Measurements from ENCODE around the gene TOR2A. TPM values are rescaled to one million over a fixed set of nuclear protein-coding genes. Genes with fewer than 3 reads are reported as not detected.
A peak's percentile ranks its signal among the peaks of the same experiment; 100 is the strongest.

TOR2A gene
- total and polyA plus RNA-seq, 2 experiments from 2014 or later = 20.6 to 22.8 TPM

DNA sequence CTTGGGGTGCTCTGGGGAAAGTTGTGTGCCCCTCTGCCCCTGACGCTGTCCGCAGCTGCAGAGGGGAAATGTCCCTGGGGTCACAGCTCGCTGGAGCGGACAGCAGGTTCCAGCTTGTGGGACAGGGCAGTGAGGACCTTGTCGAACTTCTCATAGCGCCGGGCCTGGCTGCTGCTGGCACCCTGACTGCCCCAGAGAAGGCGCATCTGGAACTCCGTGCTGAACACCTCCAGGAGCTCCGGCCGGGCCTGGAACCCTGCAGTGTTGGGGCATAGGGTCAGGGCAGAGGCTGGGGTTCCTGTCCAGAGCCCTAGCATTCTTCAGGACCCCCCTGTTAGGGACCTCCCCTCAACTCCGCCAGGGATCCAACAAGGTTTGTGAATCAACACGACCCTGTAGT, 3.6 kb upstream of the TOR2A start:
- no peak for DNase-seq (ENCODE audit: low read depth in 1 of 2, low spot score in 1 of 2)
- no peaks in the 10 kb centered on the region for H3K9me3 ChIP-seq (ENCODE audit: low read depth)
- no peak overlapping the region for H3K4me3 ChIP-seq
- H3K27me3 ChIP-seq = no peaks in the 10 kb centered on the region
- no peaks in the 10 kb centered on the region for H3K36me3 ChIP-seq
- no peak for TF ChIP-seq CTCF (IDR thresholded peaks at IDR 0.05; ENCODE audit: low read depth, low read length)
- no peak overlapping the region for H3K27ac ChIP-seq
- peaks cover 13% of the 10 kb centered on the region for H3K4me1 ChIP-seq (ENCODE audit: low read depth)

DNA sequence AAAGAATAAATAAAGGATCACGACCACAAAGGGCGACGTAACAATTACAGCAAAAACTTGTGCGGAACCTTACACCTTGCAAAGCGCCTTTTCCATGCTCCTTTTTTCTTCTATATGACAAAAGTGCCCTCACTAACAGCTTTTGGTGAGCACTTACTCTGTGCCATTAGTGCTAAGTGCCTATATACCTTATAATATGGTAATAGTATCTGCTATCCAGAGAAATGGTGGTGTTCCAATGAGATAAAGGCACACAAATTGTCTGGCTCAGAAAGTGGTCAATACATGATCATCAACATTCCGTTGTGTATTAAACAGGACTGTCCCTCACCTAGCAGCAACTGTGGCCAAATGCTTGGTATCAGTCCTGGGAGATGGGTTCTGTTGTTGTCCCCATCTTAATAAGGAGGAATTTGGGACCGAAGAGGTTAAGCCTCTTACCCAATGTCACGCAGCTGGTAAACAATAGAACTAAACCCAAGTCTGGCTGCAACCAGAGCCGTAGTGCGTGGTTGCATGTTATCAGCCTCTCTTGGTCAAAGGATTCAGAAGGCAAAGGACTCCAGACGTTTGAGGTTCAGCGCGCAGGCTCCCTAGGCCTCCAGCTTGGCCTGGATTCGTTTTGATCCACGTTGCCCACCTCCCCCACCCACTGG, 564 bp upstream of the TOR2A start:
- H3K27me3 ChIP-seq = no peaks in the 10 kb centered on the region
- TF ChIP-seq CTCF (IDR thresholded peaks at IDR 0.05; ENCODE audit: low read depth, low read length) = no peak
- H3K27ac ChIP-seq = no peak overlapping the region
- no peaks in the 10 kb centered on the region for H3K36me3 ChIP-seq
- H3K4me1 ChIP-seq (ENCODE audit: low read depth) = peaks cover 9% of the 10 kb centered on the region
- peak in 1 of 2 donors; percentile 24 for DNase-seq (ENCODE audit: low read depth in 1 of 2, low spot score in 1 of 2)
- H3K4me3 ChIP-seq = no peak overlapping the region
- no peaks in the 10 kb centered on the region for H3K9me3 ChIP-seq (ENCODE audit: low read depth)

- no peaks in the 10 kb centered on the region for H3K36me3 ChIP-seq
- H3K27me3 ChIP-seq = no peaks in the 10 kb centered on the region
- H3K9me3 ChIP-seq (ENCODE audit: low read depth) = no peaks in the 10 kb centered on the region
- no peak overlapping the region for H3K27ac ChIP-seq
- no peak for DNase-seq (ENCODE audit: low read depth in 1 of 2, low spot score in 1 of 2)
- no peaks in the 10 kb centered on the region for H3K4me1 ChIP-seq (ENCODE audit: low read depth)
- no peak for TF ChIP-seq CTCF (IDR thresholded peaks at IDR 0.05; ENCODE audit: low read depth, low read length)
- peak overlapping the region; percentile 65 for H3K4me3 ChIP-seq
Measured at GRCh38 chr9:127734247-127734746, 797 bp downstream of the TOR2A start.

GRCh38 chr9:127733614-127734013, 1.5 kb downstream of the TOR2A start:
- no peak for DNase-seq (ENCODE audit: low read depth in 1 of 2, low spot score in 1 of 2)
- H3K36me3 ChIP-seq = no peaks in the 10 kb centered on the region
- no peak overlapping the region for H3K27ac ChIP-seq
- H3K4me1 ChIP-seq (ENCODE audit: low read depth) = no peaks in the 10 kb centered on the region
- TF ChIP-seq CTCF (IDR thresholded peaks at IDR 0.05; ENCODE audit: low read depth, low read length) = no peak
- no peaks in the 10 kb centered on the region for H3K27me3 ChIP-seq
- H3K4me3 ChIP-seq = no peak overlapping the region
- H3K9me3 ChIP-seq (ENCODE audit: low read depth) = no peaks in the 10 kb centered on the region

- no peak for DNase-seq (ENCODE audit: low read depth in 1 of 2, low spot score in 1 of 2)
- Histone ChIP-seq H3K4me3 (no peak overlapping the region), H3K27me3 (no peaks in the 10 kb centered on the region), H3K4me1 (ENCODE audit: low read depth) (no peaks in the 10 kb centered on the region), H3K36me3 (no peaks in the 10 kb centered on the region), H3K27ac (no peak overlapping the region), H3K9me3 (ENCODE audit: low read depth) (no peaks in the 10 kb centered on the region)
- no peak for TF ChIP-seq CTCF (IDR thresholded peaks at IDR 0.05; ENCODE audit: low read depth, low read length)
Measured at GRCh38 chr9:127732444-127732843, 2.6 kb downstream of the TOR2A start.

All from cardiac muscle cell (in vitro differentiated cells and primary cell).